HG02870 (cell line): ENCODE results near the gene TSKU.

Source experiments
- ATAC-seq: cut with Tn5 transposase; IDR thresholded peaks from one replicate; pipeline ENCODE4 v1.9.1; 2021; ENCODE audit warnings: mild to moderate bottlenecking, moderate library complexity; ENCODE audit not compliant: unreplicated experiment

The TSKU gene

GRCh38 chr11:76769645-76770586 is 13.2 kb upstream of the TSKU start:
- ATAC-seq, result no peak

DNA sequence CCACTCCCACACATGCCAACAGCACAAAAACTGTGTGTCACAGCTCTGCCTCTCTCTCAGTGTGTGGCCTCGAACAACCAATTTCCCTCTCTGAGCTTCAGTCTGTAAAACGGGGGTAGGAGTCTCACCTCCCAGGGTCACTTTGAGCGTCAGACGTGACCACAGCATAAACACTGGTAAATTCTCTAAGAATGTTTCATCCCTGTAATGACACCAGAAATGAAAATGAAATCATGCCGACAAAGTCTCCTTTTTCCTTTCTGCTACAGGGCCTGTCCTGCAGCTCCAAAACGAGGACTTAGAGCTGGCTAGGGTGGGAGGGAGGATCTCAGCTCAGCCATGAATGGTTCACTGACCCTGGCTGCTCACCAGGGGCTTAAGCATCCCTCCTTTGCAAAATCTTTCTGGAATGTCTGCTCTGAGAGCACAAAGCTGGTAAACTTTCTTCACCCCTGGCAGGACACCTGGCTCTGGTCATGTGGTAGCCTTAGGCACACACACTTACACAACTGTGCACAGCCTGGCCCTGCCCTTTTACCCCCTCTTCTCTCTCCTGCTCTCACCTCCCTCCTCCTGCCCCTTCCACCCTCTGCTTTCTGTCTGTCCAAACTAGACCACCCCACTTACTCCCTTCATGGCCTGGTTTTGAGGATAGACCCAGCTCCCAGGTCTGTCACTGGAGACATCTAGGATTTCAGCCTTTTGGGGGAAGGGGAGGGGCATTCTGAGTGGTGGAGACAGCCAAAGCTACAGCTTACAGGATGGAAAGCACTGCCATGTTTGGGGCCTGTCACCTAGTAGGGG is 12.3 kb upstream of the TSKU start:
- ATAC-seq, result no peak

DNA sequence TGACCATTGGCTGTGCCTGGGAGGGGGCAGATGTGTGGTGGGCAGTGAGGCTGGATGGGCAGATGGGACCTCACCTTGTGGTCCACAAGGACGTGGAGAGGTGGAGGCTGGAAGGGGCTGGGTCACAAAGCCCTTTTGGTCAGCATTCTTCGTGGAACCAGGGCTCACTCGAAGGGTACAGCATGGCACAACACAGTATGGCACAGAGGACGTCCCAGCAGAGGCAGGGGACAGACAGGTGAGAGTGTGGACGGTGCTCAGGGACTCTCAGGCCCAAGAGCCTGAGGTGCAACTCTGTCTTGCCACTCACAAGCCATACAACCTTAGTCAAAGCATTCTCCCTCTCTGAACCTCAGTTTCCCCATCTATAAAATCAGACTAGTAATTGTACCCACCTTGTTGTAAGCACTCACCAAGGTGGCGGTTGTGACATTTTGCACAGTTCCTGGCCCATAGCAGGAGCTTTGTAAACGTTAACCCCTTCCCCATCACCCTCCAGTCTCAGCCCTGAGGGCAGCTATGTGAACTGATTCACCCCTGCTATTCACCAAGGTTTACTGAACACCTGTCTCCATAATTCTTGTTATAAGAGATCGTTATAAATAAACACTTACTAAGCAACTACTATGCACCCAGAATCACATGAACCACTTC is 11.6 kb upstream of the TSKU start:
- no peak for ATAC-seq

GRCh38 chr11:76772100-76772782 is 10.9 kb upstream of the TSKU start:
- no peak for ATAC-seq

DNA sequence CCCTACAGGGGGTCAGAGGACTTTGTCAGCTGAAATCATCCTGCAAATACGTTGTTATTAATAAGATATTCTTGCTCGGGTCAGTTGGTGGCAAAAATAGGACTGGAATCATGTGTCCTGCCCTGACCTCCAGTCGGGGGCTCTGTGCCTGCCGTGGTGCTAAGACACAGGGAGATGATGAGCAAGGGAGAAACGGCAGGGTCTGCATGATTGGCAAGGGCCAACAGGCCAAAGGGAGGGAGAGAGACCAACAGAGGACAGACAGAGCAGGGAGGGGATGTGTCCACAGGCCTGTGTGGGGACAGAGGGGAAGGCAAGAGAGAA is 10.4 kb upstream of the TSKU start:
- ATAC-seq, result no peak

GRCh38 chr11:76773921-76774361 is 9.2 kb upstream of the TSKU start:
- no peak for ATAC-seq

- ATAC-seq, result no peak
Observed at GRCh38 chr11:76776472-76776871, 6.7 kb upstream of the TSKU start.

DNA sequence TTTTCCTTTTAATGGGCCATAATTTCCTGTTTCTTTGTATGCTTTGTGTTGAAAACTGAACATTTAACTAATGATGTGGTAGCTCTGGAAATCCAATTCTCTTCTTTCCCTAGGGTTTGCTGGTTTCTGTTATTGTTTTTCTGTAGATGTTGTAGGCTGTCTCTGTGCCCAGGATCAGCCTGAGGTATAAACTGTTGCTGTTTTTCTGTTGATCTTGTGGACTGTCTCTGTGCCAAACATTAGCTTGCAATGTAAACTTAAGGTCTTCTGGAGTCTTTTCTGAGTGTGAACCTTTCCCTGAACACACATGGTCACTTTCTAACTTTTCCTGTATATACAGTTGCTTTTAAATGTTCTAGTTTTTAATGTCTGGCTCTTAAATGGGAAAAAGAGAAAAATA is 5.9 kb upstream of the TSKU start:
- ATAC-seq, result no peak

- ATAC-seq, result no peak
Observed at GRCh38 chr11:76777876-76778275, 5.3 kb upstream of the TSKU start.

GRCh38 chr11:76778874-76779273 is 4.3 kb upstream of the TSKU start:
- no peak for ATAC-seq

- ATAC-seq, result no peak
Observed at GRCh38 chr11:76781046-76781801, 1.9 kb upstream of the TSKU start.

GRCh38 chr11:76781807-76782530 is 1.2 kb upstream of the TSKU start:
- no peak for ATAC-seq

GRCh38 chr11:76782531-76783293 is 444 bp upstream of the TSKU start:
- no peak for ATAC-seq

GRCh38 chr11:76783896-76784813 is 999 bp downstream of the TSKU start:
- no peak for ATAC-seq

DNA sequence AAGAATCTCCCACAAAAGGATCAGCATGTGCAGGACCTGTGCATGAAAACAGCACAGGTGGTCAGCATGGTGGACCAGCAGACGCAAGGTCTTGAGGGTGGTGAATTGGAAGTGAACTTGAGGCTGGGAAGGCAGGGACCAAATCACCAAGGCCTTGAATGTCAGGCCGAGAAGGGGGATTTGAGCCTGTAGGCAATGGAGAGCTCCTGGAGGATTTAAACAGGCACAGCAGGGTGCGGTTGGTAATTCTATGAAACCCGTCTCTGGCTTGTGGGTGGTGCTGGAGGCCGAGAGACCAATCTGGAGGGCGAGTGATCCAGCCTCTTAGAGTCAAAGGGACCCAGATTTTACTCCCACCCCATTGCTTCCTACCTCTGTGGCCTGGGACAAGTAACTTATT is 2.4 kb downstream of the TSKU start:
- no peak for ATAC-seq

- no peak for ATAC-seq
Observed at GRCh38 chr11:76786016-76786415, 2.9 kb downstream of the TSKU start.

GRCh38 chr11:76786441-76787014 is 3.4 kb downstream of the TSKU start:
- no peak for ATAC-seq
